HG03521 (cell line): ENCODE data around the gene SND1.
A peak's percentile ranks its signal among the peaks of the same experiment; 100 is the strongest.

Experiments used
- ATAC-seq: cut with Tn5 transposase; IDR thresholded peaks from one replicate; pipeline ENCODE4 v1.9.1; 2021; ENCODE audit warnings: mild to moderate bottlenecking, moderate library complexity; ENCODE audit not compliant: unreplicated experiment

The SND1 gene

DNA sequence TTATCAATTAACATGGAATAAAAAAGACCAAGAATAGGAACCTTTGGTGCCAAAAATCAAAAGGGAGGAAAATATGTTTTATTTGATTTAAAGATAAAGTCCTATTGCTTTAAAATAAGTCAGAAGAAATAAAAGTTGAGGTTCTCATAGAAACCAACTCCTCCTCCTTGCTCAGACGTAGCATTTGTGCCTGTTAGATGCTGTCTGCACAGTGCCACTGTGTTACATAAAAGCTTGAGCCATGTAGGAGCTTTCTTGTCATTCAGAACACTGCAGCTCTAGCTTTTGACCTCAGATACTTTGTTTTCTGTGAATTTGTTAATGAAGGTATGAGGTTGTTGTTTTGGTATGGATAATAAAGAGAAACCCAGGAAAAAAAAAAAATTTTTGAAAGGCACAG, 328.9 kb downstream of the SND1 start:
- no peak for ATAC-seq

DNA sequence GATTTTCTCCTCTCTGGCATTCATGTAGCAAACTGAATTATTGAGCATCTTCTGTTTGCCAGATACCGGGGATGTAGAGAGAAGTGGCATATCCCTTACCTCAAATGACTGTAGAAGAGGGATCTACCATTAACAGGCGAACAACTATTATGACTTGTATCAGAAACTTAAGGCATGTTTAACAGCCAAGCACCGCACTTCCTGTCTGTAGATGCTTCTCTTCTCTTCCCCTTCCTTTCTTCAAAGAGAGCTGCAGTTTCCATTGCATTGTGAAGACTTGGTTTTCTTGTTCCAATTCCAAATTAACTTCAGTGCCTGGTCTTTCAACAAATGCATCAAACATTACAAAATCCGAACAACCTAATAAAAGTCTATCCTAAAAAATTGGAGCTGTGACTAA, 330.0 kb downstream of the SND1 start:
- ATAC-seq = no peak

DNA sequence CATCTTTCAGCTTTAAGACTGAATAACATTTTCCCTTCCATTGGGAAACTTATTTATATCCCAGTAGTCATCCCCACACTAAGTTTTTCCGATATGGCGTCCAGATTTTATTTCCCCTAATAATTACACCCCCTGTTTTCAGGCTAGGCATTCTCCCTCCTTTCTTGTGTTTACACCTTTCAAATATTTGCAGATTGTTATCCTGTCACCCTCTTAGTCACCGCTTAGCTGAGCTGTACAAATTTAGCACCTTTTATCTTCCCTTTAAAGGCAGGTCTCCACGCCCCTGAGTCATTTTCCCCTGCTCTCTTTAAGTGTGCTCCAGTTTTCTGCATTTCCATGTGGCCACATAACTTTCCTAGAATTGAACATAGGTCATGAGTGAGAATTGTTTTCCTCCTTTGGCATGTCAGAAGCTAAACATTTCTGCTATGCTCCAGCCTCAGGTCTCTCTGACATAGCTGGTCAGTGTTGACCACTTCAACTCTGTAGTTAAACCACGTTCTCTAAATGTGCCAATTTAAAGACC, 331.9 kb downstream of the SND1 start:
- ATAC-seq = no peak

DNA sequence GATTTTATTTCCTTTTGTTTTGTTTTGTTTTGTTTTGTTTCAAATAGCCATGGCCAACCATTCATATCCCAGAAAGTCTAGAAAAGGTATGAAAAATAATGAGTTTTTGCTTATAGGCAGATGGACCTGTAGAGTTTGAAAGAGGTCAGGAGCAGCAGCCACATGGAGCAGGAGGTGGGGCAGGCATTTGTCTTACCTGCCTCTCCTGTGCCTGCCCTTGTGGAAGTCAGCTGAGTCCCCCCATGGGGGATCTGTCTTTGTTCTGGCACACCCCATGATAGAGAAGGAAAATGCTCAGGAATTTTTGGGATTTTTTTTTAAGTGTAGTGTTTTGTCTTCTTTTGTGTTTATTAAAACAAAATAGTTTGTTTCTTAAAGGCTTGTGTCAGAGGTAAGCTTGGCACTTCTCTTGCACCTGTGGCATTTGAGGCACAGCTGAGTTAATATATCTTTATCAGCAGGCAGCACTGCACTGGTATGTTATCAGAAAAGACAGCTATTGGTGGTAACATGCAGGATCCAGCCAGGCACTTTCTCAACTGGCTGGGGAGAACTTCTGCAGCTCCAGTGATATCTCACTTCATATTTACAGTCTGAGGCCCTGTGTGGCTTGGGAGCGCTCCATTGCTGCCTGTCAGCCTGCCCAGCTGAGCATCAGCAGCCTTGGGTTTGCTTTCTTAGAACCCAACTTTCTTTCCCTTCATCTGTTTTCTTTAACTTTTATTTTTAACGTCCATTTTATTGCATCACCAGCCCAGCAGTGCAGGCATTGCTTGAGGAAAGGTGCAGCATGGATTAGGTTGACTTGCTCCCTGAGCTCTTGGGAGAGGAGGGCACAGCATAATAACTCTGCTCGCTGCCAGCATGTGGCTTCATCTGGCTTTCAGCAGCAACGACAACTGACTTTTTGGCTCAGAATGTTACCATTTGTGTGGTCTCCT, 334.9 kb downstream of the SND1 start:
- ATAC-seq = no peak

DNA sequence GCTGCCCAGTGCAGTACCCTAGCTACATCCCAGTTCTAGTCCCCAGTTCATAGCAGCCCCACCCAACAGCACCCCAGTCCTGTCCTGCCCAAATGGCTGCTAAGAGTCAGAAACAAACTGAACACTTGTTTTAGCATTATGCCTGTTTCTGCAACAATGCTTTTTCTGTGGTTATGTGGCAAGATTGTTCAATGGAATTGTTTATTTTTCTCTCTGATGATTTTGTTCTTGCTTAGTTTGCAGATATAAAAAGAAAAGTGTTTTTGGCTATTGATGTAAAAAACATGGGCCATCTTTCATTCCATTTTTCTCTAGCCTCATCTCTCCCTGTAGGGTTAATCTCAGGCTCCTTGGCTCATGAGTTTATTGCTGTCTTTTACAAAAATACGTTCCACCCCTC, 336.8 kb downstream of the SND1 start:
- ATAC-seq = no peak

DNA sequence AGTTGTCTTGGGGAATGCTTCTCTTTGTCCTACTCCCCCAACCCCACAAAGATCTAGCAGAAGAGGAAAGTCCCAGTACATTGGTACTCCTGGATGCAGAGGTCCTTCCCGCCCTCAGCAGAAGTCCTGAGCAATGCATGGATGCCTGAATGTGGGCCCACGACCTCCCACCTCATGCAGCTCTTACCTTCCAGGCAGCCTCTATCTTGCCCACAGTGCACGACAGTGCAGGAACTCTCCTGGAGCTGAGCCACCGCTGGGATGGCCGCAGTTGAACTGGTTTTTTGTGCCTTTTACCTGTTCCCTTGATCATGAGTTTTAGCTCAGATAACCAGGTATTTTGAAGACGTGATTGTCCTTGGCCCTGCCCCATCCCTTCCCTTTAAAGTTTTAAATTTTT, 341.3 kb downstream of the SND1 start:
- no peak for ATAC-seq

DNA sequence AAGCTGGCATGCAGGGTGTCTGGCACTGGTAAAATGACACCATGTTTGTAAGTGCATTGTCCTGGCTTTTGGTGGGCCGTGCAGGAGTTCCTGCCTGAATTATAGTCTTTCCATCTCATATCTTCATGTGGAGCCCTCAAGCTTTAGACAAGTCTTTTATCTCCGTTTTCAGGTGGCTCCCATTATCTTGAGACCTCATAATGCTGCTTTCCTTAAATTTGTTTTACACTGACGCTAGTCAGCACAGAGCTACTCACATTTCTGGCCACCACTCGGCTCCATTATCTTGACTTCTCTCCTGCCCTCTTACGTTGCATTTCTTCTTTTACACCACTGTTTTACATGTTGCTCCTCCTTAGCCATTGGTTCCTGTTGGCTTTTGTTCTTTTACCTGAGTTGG, 342.0 kb downstream of the SND1 start:
- ATAC-seq = no peak

DNA sequence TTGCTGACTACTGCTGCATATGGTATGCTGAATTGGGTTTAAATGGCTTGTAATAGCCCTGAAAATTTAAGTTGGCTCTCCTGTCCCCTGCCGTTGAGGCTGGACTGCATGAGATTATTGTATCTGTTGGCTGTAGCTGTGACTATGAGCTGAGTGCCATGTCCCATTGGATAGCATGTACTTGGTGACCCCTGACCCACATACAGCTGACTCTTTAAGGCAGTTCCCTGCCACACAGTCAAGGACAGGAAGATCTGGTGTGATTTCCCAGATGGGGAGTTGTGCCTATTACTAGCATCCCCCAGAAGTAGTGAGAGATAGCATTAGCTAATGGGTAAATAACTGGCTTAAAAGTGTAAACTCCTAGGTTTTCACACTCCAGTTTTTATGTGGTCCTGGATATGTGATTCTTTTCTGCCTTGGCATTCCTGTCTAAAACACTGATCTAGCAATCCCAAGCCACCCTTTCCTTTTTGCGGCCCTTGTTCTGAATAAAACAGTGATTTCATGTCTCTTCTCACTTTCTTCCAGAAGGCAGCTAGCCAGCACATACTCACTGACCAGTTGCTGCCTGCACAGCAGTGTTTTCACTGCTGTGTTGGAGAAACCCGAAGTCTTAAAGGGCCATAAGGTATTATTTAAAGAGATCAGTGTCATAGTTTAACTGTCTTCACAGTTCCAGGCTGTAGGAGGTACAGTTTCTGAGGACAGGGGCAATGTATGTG, 343.3 kb downstream of the SND1 start:
- ATAC-seq = no peak

DNA sequence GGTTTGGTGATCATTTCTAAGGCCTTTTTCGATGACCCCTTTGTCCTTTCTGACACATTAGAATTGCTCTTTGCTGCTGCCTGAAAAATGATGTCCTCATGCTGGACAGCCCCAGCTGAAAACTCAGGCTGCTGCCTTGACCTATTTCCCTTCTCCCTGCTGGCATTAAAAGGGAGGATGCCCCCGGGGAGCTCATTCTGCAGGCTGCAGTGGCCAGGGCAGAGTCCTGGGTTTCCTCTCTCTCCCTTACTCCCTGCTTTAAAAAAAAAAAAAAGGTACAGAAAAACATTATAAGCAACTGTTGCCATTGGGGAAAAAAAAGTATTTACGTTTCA, 343.9 kb downstream of the SND1 start:
- ATAC-seq = no peak

DNA sequence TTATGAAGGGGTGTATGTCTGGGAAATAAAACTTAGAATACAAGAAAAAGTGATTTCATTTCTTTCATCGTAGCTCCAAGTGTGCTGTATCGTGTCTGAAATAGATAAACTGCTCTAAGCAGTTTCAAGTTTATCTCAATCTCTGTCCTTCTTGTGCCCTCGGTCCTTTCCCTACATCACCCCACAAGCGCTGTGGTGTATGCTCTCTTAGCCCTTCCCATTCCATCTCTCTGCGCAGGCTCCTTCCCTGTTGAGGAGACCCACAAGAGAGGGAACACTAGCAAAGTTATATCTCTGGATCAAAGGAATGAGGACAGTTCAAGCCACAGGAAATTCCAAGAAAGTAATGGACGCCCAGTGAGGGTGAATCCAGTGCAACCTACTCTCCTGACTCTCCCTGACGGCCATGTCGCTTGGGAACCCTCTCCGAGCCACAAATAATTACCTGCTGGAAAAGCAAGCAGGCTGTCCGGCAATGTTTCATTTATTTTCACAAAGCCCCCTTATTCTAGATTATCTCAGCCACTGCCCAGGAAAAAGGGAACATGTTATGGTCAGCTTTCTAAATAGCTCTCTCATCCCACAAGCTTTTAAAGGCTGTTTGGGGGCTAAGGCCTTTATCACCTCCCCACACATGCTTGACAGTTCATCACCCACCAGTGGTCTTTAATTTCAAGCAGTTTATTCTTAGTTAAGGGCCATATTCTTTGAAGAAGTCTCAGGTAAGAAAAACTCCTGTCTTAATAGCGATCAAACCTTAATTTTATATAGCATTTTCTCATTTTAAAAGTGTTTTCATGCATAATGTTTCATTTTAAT, 344.5 kb downstream of the SND1 start:
- no peak for ATAC-seq

DNA sequence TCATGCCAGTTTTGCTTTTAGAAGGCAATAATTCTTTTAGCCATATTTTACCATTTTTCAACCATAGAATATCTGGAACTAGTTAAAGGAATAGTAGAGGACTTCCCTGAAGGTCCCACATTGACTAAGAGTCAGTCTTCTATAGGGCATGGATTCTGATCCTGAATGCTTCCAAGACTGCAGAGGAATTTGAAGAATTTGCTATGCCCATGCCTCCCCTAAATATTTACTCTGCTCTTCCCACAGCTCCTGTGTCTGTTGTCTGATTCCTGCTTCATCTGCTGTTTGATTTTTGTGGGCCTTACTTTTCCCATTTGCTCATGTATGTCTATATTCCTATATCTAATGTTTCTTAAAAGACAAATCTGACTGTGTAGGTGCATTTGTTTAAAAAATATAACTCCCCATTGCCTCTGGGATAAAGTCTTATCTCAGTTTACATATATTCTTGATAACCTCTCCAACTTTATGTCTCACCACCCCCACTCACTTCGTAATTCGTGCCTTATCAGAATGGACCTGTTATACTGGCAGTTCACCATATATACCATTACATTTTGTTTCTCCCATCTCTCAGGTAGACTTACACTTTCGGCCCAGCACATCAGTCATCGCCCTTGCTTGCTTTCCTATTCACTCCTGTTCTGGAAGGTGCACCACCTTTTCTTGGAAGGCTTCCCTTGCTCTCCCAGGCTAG, 345.4 kb downstream of the SND1 start:
- ATAC-seq = no peak

DNA sequence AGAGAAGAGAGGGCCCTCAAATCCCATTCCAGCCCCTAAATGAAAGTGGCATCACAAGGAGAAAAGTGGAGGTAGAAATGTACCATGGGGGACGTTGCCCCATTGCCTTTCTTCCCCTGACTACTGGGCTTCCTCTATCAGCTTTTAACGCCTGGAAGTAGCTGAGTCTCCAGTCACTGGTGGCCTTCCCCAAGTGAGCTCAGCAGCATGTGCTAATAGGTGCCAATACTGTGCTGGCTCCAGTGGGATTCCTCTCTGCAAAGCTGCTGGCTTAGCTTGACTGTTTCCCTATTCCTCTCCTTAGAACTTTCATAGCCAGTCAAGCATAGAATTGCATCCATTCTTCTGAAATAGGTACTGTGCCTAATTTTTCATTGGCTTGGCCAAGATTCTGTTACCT, 346.7 kb downstream of the SND1 start:
- no peak for ATAC-seq

DNA sequence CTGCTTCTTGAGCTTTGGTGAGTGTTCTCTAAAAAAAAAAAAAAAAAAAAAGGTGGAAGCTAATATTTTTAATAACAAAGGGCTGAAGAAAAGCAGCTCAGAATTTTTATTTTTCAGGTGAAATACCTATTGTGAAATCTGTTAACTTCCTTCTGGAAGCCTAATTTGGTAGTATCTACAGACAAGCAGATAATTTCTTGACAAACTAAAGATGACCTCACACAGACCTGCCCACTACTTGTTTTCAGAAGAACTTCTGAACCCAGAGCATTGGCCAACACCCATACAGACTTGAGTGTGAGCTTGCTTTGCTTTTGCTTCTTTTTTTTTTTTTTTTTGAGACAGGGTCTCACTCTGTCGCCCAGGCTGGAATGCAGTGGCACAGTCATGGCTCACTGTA, 348.1 kb downstream of the SND1 start:
- no peak for ATAC-seq

DNA sequence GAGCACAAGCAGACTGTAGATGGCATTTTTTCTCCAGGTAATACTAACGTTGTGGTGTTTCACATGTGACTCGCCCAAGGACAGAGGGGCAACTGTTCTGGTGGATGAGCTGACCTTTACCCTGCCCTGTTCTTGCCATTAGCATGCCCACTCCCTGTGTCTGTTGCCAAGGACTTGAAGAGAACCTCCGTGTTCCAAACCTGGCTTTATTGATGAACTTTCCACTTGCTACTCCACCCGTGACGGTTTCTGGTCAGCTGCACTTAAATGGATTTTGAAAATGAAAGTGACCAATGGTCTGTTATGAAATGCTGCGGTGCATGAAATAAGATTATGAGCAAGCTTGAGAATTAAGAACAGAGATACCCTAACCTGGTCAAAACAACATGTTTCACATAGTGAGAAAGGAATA, 348.9 kb downstream of the SND1 start:
- ATAC-seq = peak; percentile 61

DNA sequence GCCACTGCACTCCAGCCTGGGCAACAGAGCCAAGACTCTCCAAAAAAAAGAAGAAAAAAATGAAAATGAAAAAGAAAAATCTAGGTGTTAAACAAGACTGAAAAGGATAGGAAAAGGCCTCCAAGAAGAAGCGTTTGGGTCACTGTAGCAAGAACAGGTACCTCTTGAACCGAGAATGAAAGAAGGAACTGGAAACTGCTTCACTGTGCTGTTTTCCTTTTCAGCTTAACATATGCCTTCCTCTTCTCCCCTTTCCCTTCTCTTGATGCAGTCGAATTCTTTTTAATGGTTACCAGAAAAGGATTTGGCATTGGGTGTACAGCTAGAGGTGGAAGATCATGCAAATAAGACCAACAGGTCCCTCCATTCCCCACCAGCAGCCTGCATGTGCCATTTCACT, 351.2 kb downstream of the SND1 start:
- ATAC-seq = peak; percentile 42

DNA sequence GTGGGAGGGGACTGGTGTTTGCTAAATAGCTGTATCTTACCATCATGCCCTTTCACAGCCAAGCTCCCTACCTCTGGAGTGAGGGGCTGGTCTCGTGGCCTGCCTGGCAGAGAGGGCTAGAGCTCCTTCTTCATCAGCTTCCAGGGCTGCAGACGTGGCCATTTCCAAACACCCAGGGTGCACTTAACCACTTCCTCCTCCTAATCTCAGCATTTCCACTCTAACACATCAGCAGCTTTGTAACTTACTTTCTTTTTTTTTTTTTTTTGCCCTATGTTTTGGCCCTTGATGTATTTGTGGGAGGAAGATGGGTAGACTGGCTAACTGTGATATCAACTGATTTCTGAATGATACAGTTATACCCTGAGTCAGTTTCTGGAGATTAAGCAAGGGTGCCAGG, 351.8 kb downstream of the SND1 start:
- no peak for ATAC-seq

DNA sequence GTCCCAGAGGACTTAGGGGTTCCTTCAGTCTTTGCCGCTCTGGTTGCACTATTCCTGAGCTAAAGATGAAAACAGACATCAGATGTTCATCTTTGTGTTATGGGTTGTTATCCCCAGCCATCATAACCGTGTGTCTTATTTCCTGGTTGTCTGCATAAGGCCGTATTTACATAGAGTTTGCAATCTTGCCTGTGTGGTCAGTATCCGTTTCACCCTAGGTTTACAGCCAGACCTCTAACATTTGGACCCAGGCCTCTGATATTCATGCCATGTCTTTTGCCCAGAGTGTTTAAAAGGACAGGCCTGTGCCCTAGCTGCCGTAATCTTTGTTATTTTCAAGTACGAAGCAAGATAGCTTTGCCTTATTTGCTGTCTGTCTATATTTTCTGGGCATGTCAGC, 352.6 kb downstream of the SND1 start:
- no peak for ATAC-seq

DNA sequence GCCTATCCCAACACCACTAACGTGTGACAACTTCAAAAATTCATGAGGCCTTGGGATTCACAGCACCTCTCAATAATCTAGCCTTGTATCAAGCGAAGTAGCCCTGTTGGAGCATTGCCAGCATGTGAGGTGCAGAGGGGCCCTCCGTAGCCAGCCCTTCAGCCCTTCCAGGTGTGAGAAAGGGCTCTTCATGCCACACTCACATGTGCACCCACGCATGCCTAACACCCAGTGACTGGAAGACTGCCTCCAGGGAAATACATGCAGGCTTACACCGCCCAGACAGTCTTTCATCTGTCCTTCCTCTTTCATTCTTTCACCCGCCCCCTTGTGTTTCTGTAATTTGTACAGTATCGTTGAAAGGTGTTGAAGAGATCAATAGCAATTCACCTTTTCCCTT, 353.1 kb downstream of the SND1 start:
- ATAC-seq = no peak

DNA sequence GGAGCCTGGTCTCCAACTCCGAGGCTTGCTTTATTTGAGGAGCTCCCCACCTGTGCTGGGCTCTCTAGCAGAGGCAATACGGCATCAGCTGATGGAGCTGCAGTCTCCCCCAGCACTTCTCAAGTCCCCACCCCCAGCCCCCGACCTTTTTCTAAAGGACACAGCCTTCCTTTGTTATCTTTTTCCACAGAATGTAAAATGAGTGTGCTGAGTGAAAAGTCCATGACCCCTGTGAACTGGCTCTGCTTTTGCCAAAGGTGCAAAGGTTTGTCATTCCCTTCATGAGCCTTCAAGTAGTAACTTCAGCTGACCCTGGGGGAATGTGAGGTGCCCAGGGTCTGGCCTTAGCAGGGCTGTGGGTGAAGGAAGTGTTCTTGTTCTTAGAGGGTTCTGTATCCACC, 353.8 kb downstream of the SND1 start:
- ATAC-seq = no peak

DNA sequence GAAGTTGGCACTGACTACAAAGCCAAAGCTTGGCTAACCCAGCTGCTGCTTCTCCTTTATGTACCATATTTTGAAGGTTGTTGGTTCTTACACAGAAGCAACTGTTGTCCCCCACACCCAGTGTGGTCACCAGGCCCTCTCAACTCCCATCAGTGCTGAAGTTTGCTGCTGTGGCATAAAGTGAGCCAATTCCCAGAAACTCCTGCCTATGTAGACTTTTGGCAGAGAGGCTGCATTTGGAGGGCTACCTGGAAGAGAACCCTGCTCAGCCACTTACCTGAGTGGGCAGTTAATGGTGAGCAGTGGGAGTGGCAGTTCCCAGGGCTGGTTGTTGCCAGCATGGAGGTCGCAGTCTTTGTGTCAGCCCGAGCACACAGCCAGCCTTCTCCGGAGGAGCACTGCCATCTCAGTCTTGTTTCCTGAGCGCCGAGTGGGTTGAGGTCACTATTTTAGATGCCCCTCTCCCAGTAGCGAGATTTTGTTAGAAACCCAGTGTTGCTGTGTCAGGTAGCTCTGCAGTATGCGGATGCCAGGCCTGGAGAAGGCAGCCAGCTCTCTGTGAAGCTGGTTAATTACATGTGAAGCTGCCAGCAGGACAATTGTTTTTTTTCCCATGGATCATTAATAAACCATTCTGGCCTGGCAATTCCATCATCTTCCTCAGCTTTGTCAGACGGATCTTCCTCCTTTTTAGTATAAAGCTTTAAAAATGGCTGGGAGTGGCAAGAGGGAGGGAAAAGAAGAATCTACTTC, 354.7 kb downstream of the SND1 start:
- no peak for ATAC-seq
